Omental fat pad (tissue), 4 donors: ENCODE measurements around the gene PCARE. TPM values are rescaled to one million over a fixed set of nuclear protein-coding genes. Genes with fewer than 3 reads are reported as not detected.

ENCODE experiments used
- ATAC-seq: fragments of 150-250 bp; one replicate; pipeline ENCODE4 v1.9.1; 2016; ENCODE audit warnings: mild to moderate bottlenecking, moderate library complexity; ENCODE audit not compliant: low FRiP score
- DNase-seq: peaks from one replicate; pipeline ENCODE4 v3.0.0-alpha.2; 2019; ENCODE audit warnings: low spot score
- CTCF ChIP-seq, 3 donors: fragments of 450-650 bp; IDR thresholded peaks; one replicate each; pipeline ENCODE4 v1.5.1; 2016 to 2017; ENCODE audit warnings: antibody characterized with exemption in 3 of 3, mild to moderate bottlenecking in 3 of 3, moderate library complexity in 2 of 3
- total RNA-seq, 4 donors: library from RNA; depleted of rRNA; stranded (reverse); fragments of >200 nt; gene quantifications; one replicate each; pipeline ENCODE4 v1.1.0, GENCODE V29; 2016

PCARE gene
- total RNA-seq, 4 donors from 2014 or later, result 0.09 TPM; not detected in 3

GRCh38 chr2:29051730-29052129 lies 22.6 kb downstream of the PCARE start:
- DNase-seq, result no peak
- no peak for TF ChIP-seq CTCF (IDR thresholded peaks at IDR 0.05)
- no peak for ATAC-seq

- TF ChIP-seq CTCF (IDR thresholded peaks at IDR 0.05), result no peak
- DNase-seq (no peak), ATAC-seq (no peak)
These were observed 23.7 kb downstream of the PCARE start for GRCh38 chr2:29050591-29050990.

- no peak for TF ChIP-seq CTCF (IDR thresholded peaks at IDR 0.05)
- DNase-seq, result no peak
- ATAC-seq, result no peak
These were observed 27.1 kb downstream of the PCARE start for GRCh38 chr2:29047083-29047845.

- no peak for TF ChIP-seq CTCF (IDR thresholded peaks at IDR 0.05)
- ATAC-seq (no peak), DNase-seq (no peak)
These were observed 28.0 kb downstream of the PCARE start for GRCh38 chr2:29046321-29046720.

- TF ChIP-seq CTCF (IDR thresholded peaks at IDR 0.05), result no peak
- no peak for DNase-seq
- no peak for ATAC-seq
These were observed 29.9 kb downstream of the PCARE start for GRCh38 chr2:29044459-29044858.

GRCh38 chr2:29042561-29043075 lies 31.7 kb downstream of the PCARE start:
- DNase-seq (no peak), ATAC-seq (no peak)
- TF ChIP-seq CTCF (IDR thresholded peaks at IDR 0.05), result no peak

GRCh38 chr2:29041161-29041660 lies 33.1 kb downstream of the PCARE start:
- no peak for TF ChIP-seq CTCF (IDR thresholded peaks at IDR 0.05)
- ATAC-seq (no peak), DNase-seq (no peak)
